GM12872 (cell line): ENCODE results near the gene YPEL4.

Source experiments
- TF ChIP-seq, protein P1 (sequence below): IDR thresholded peaks from 3 replicates; pipeline ENCODE4 v1.5.1; 2011; ENCODE audit warnings: low read depth, mild to moderate bottlenecking, low read length, moderate library complexity; ENCODE audit not compliant: insufficient read depth

The YPEL4 gene

DNA sequence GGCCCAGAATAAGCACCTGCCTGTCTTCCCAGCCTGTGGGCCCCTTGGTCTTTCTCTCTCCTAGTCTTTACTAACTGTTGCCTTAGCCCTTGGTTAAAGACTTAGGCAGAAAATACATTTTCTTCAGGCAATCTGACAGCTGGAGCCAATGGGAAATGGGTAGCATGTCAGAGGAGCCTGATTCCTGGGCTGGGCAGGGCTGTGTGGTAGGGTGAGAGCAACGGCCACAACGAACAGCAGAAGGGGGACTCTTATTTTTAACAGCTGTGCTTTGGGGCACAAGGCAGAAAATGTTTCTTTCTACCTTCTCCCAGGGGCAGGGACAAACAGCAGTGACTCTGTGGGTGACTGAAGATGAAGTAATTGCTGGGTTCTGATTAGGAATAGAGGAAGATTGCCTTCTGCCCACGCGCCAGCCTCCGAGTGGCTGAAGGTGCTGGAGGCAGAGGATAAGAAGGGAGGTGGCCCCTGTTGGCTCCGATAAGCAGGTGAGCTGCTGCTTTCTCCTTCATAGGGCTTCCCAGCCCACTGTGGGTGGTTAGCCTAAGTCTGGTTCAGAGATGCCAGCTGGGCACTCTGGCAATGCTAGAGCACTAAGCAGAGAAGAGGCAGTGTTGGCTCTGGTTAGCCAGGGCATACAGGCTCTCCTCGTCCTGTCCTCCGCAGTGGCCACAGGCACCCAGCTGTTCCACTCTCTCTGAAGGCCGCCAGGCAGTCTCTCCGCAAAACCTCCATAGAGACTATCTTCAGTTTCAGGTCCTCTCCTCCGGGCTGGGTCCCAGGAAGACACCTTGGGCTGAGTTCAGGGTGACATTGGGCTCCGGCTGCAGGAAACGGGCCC, 1.5 kb downstream of the YPEL4 start:
- TF ChIP-seq, protein P1, sequence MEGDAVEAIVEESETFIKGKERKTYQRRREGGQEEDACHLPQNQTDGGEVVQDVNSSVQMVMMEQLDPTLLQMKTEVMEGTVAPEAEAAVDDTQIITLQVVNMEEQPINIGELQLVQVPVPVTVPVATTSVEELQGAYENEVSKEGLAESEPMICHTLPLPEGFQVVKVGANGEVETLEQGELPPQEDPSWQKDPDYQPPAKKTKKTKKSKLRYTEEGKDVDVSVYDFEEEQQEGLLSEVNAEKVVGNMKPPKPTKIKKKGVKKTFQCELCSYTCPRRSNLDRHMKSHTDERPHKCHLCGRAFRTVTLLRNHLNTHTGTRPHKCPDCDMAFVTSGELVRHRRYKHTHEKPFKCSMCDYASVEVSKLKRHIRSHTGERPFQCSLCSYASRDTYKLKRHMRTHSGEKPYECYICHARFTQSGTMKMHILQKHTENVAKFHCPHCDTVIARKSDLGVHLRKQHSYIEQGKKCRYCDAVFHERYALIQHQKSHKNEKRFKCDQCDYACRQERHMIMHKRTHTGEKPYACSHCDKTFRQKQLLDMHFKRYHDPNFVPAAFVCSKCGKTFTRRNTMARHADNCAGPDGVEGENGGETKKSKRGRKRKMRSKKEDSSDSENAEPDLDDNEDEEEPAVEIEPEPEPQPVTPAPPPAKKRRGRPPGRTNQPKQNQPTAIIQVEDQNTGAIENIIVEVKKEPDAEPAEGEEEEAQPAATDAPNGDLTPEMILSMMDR: no peak

DNA sequence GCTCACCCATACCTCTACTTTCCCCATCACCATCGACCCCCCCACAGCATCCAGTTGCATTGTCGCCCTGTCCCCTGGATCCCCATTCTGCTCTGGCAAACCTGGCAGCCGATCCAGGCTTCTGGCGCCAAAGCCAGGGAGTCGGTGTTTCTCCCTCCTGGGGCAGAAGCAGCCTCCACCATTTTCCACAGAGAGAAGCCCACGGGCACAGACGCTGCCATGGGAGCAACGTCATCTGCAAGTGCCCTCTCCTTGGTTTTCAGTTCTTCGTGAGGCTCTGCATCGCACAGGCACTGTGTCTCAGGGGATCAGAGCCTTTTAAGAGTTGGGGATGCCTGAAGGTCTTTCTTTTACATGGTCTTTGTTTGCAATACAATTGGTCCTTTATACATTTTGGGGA, 2.3 kb downstream of the YPEL4 start:
- TF ChIP-seq, protein P1: no peak

DNA sequence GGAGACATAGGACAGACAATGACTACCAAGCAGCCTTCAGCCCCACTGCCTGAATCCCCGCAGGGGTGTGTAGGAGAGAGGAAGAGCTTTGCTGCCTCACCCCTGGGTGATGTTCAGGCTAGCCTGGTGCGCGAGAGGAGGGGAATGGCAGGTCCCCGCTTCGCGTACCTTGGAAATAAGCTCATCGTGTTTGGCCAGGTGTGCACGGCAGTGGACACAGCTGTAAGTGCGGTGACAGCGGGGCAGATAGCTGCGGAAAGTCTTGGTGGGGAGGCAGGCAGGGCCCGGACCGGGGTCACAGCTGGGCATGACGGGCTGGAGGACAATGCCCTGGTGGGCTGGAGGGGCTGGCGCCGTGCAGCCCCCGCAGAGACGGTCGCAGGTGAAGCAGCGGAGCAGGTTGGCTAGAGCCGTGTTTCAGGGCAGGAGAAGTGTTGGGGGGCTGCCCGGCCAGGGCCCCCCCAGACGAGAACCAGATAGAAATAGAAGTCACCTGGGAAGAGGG, 2.9 kb downstream of the YPEL4 start:
- TF ChIP-seq, protein P1: no peak

DNA sequence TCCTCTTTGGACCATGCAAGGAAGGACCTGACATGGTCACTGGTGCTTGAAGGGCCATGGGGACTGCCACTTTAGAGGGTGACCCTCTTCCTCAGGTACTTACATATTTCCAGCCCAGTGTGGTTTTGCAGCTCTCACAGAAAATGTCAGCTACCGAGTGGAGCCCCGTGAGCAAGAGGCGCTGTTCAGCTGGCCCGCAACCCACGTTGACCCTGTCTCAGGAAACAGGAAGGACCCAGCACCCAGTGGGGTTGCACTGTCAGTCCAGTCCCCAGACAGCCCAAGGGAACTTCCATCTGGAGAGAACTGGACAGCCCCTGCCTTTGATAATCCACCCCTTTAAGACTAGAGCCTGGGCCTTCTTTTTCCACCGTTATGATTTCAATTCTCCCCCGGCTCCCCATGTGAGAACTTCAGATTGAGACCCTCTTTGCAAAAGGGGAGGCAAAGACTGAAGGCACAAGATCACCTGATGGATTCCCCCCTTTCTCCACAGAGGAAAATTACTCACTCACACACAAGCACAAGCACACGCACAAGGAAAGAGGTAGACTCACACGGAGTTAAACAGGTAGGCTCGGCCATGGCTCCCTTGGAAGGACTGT, 3.4 kb downstream of the YPEL4 start:
- TF ChIP-seq, protein P1: no peak

DNA sequence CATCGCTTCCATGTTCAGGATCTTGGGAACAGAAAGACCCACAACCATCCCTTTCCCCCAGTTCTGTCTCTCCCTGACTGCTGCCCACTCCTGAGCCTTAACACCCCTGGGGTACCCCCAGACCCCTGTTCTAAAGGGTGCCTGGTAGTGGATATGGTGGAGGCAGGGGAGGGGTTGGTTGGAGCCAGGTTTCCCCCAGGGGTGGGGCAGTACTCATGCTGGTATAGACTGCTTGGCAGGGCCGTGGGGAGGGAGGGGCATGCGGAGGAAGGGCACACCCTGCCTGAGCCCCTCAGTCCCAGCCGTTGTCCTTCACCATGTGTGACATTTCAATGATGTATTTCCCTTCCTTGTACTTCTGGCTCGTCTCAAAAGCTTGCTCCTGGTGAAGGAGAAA, 4.0 kb downstream of the YPEL4 start:
- TF ChIP-seq, protein P1: no peak

DNA sequence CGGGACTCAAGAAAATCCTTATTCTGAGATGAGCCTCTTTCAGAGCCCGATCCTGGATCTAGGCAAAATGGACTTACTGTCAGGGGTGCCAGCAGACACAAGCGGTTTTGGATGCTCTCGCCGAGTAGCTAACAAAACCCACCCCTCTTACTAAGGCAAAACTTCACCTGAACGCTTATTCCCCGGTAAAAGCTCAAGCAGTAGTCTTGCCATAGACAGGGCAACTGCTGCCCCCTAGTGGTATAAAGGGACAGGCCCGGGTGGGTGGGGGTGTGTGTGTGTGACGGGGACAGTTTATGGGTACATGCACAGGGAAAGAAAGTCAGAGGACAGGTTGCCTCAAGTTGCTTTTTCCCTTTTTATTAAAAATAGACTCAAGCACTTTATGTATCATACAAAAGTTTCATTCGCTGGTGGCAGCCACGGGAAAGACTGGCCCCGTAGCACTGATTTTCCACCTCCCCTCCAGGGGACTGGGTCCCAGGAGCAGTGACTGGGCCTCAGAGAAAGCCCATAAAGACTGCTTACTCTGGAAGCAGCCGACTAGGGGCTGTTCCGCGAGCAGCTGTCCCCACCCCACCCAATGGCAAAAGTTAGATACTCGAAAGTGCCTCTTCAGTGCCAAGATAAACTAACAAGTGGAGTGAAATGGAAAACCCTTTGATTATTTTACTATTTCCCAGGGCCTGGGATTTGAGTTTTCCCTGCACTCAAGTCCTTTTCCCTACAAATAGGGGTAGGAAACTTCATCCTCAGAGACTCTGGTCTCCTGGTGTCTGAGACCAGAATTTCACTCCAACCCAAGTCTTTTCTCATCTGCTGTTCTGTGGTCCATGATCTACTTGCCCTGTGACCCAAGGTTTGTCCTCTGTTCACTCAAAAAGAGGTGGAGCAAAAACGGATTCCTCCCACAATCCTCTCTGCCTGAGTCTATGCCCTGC, 4.7 kb downstream of the YPEL4 start:
- TF ChIP-seq, protein P1: peak; percentile 86

DNA sequence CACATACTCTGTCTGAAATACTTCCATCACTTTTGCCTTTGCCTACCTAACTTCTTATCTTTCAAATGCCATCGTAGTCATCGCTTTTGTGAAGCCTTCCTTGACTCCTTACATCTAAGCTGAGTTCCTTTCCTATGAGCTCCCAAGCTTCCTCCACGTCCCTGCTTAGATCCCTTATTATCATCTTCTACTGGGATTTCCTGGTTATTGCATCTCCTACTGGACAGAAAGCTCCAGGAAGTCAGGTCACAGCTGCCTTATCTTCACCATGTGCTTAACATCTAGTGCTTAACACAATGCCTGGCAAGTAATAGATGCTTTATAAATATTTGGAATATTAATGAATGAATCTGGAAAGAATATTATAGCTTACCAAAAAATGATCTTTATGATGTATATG, 5.9 kb downstream of the YPEL4 start:
- TF ChIP-seq, protein P1: no peak
